Liver (tissue), 9 donors: ENCODE results near the gene POU3F1. TPM values are rescaled to one million over a fixed set of nuclear protein-coding genes. Genes with fewer than 3 reads are reported as not detected.

Source experiments
- DNase-seq: peaks from one replicate; pipeline ENCODE4 v3.0.0-alpha.2; 2017; ENCODE audit warnings: low spot score
- H3K27ac ChIP-seq, 2 donors: one replicate each; pipeline ENCODE4 v1.7.0; 2013; ENCODE audit warnings: inconsistent platforms in 2 of 2, low read length in 2 of 2, control low read depth in 1 of 2, low read depth in 1 of 2, mild to moderate bottlenecking in 1 of 2
- H3K27me3 ChIP-seq, 4 donors: one replicate each; pipeline versions ENCODE4 v1.6.1 to v1.7.0; 2013; ENCODE audit warnings: low read length in 3 of 4, inconsistent platforms in 1 of 4, mild to moderate bottlenecking in 1 of 4, moderate library complexity in 1 of 4; ENCODE audit not compliant: control insufficient read depth in 4 of 4, insufficient read depth in 4 of 4
- H3K36me3 ChIP-seq, 4 donors: one replicate each; pipeline versions ENCODE4 v1.6.1 to v1.7.0; 2013; ENCODE audit warnings: low read length in 3 of 4, mild to moderate bottlenecking in 3 of 4, low read depth in 1 of 4, moderate library complexity in 1 of 4; ENCODE audit not compliant: control insufficient read depth in 4 of 4, insufficient read depth in 3 of 4
- H3K4me1 ChIP-seq, 4 donors: one replicate each; pipeline versions ENCODE4 v1.6.1 to v1.7.0; 2013; ENCODE audit warnings: low read length in 3 of 4, mild to moderate bottlenecking in 3 of 4, moderate library complexity in 1 of 4; ENCODE audit not compliant: control insufficient read depth in 4 of 4, insufficient read depth in 4 of 4
- H3K4me3 ChIP-seq, 3 donors: one replicate each; pipeline versions ENCODE4 v1.6.1 to v1.7.0; 2013; ENCODE audit warnings: low read length in 3 of 3, control low read depth in 1 of 3, low read depth in 1 of 3, mild to moderate bottlenecking in 1 of 3
- H3K9ac ChIP-seq, 2 donors: one replicate each; pipeline ENCODE4 v1.7.0; 2013; ENCODE audit warnings: low read length in 2 of 2, mild to moderate bottlenecking in 2 of 2, moderate library complexity in 2 of 2, control low read depth in 1 of 2, low read depth in 1 of 2
- H3K9me3 ChIP-seq, 4 donors: one replicate each; pipeline versions ENCODE4 v1.6.1 to v1.7.0; 2013; ENCODE audit warnings: low read length in 3 of 4; ENCODE audit not compliant: control insufficient read depth in 4 of 4
- CTCF ChIP-seq: fragments of 150-350 bp; IDR thresholded peaks from 2 replicates; pipeline ENCODE4 v1.5.1; 2017; ENCODE audit warnings: improper control_type of control experiment, low read depth, low read length; ENCODE audit not compliant: missing input control
- EGR1 ChIP-seq, 2 donors: IDR thresholded peaks; 2 replicates each; pipeline ENCODE4 v1.6.1; 2016 to 2018; ENCODE audit warnings: antibody characterized with exemption in 2 of 2, low read depth in 2 of 2
- FOXA1 ChIP-seq: IDR thresholded peaks from 2 replicates; pipeline ENCODE4 v1.6.1; 2016; ENCODE audit warnings: antibody characterized with exemption
- FOXA2 ChIP-seq: IDR thresholded peaks from 2 replicates; pipeline ENCODE4 v1.6.1; 2016; ENCODE audit warnings: antibody characterized with exemption
- GABPA ChIP-seq, 2 donors: IDR thresholded peaks in 1 of 2; conservative IDR thresholded peaks in 1 of 2; 2 replicates each; pipeline ENCODE4 v1.6.1; 2016; ENCODE audit warnings: antibody characterized with exemption in 2 of 2, mild to moderate bottlenecking in 1 of 2, moderate library complexity in 1 of 2
- HNF4A ChIP-seq, 2 donors: conservative IDR thresholded peaks; 2 replicates each; pipeline ENCODE4 v1.6.1; 2016; ENCODE audit warnings: antibody characterized with exemption in 2 of 2, mild to moderate bottlenecking in 2 of 2
- HNF4G ChIP-seq: IDR thresholded peaks from 2 replicates; pipeline ENCODE4 v1.6.1; 2016; ENCODE audit warnings: antibody characterized with exemption
- JUND ChIP-seq, 2 donors: IDR thresholded peaks; 2 replicates each; pipeline ENCODE4 v1.6.1; 2016; ENCODE audit warnings: antibody characterized with exemption in 2 of 2
- NR2F2 ChIP-seq: IDR thresholded peaks from 2 replicates; pipeline ENCODE4 v1.6.1; 2016; ENCODE audit warnings: antibody characterized with exemption
- RAD21 ChIP-seq, 2 donors: IDR thresholded peaks; 2 replicates each; pipeline ENCODE4 v1.6.1; 2016; ENCODE audit warnings: antibody characterized with exemption in 2 of 2, mild to moderate bottlenecking in 2 of 2
- REST ChIP-seq: IDR thresholded peaks from 2 replicates; pipeline ENCODE4 v1.6.1; 2016; ENCODE audit warnings: antibody characterized with exemption, mild to moderate bottlenecking
- SP1 ChIP-seq: IDR thresholded peaks from 2 replicates; pipeline ENCODE4 v1.6.1; 2018; ENCODE audit warnings: antibody characterized with exemption, mild to moderate bottlenecking
- TAF1 ChIP-seq: conservative IDR thresholded peaks from 2 replicates; pipeline ENCODE4 v1.6.1; 2016; ENCODE audit warnings: antibody characterized with exemption, mild to moderate bottlenecking
- ZBTB33 ChIP-seq: IDR thresholded peaks from 2 replicates; pipeline ENCODE4 v1.6.1; 2016; ENCODE audit warnings: antibody characterized with exemption
- WGBS: extraction: QIAGEN DNeasy Blood & Tissue Kit; methylation state at CpG from one replicate; pipeline ENCODE4 v1.1.7; 2013; 5-methylcytosine and 5-hydroxymethylcytosine counted together
- polyA plus RNA-seq, 2 donors: library from polyadenylated mRNA; stranded (reverse) in 1 of 2; unstranded in 1 of 2; fragments of 200-250 nt in 1 of 2; fragments of >200 nt in 1 of 2; fragmentation: Nextera tagmentation in 1 of 2; extraction: Ambion mirVana in 1 of 2; gene quantifications; one replicate each; pipeline versions ENCODE4 v1.2.1 to v1.2.3, GENCODE V29; 2013 to 2015
- total RNA-seq, 2 donors: library from RNA; depleted of rRNA; stranded (reverse); fragments of >200 nt; gene quantifications; one replicate each; pipeline ENCODE4 v1.2.3, GENCODE V29; 2014
- TF ChIP-seq, protein P1 (sequence below): IDR thresholded peaks from 2 replicates; pipeline ENCODE4 v1.6.1; 2016; ENCODE audit warnings: antibody characterized with exemption
- TF ChIP-seq, protein P2 (sequence below): IDR thresholded peaks from 2 replicates; pipeline ENCODE4 v1.6.1; 2016; ENCODE audit warnings: antibody characterized with exemption
- donor health status: healthy.
- donor health status: healthy.
- donor health status: healthy.
- donor health status: healthy.
- donor health status: healthy.

POU3F1 gene
- total and polyA plus RNA-seq, 4 donors: not detected

DNA sequence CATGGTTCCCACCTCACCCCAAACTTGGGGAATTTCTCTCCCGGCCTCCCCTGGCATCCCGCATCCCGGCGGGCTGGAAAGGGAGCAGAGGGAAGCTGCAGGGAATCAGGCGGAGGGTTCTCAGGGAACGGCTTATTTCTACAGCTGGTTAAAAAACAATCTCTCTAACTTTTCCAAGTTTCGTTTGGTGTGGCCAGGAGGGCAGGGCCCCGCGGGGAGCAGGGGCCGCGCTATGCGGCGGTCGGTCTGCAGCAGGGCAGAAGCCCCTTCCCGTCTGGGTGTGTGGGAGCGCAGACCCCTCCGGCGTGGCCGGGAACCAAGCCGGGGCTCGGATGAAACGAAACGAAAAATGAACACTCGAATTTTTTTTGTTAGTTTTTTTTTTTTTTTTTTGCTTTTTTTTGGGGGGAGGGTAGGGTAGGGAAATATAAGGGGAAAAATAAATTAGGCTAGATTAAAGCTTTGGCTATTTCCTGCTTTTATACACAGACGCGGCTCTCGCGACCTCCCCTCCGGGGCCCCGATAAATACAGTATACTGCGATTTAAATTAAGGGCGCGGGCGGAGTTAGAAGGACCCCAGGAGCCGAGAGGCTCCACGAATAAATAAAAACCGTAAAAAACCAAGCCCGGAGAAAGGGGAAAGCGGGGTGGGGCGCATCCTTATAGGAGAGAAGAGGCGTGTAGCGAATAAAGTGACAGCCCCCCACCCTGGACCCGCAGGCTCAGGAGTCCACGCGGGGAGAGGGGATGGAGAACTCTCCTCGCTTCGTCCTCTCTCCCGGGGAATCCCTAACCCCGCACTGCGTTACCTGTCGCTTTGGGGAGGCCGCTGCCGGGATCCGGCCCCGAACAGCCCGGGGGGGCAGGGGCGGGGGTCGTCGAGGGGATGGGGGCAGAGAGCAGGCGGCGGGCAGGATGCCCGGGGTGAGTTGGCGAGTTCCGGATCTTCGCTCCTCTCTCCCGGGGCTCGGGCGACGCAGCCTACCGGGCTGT lies 2.1 kb downstream of the POU3F1 start:
- Histone ChIP-seq H3K9ac (no peak overlapping the region), H3K9me3 (no peaks in the 10 kb centered on the region), H3K4me3 (peak overlapping the region in 1 of 3 donors; percentile 34), H3K27ac (no peak overlapping the region), H3K4me1 (peaks cover 12 to 38% (median 17%) of the 10 kb centered on the region in 4 donors), H3K27me3 (peaks cover 0 to 9% (median 4%) of the 10 kb centered on the region in 4 donors), H3K36me3 (no peaks in the 10 kb centered on the region)
- no peak for DNase-seq
- TF ChIP-seq CTCF (no peak), RAD21 (IDR thresholded peaks at IDR 0.05) (no peak), HNF4A (conservative IDR thresholded peaks at IDR 0.05) (no peak), JUND (IDR thresholded peaks at IDR 0.05) (no peak), EGR1 (IDR thresholded peaks at IDR 0.05; ENCODE audit: low read depth in 2 of 2) (no peak), ZBTB33 (no peak), SP1 (no peak), FOXA2 (no peak), HNF4G (no peak)
- WGBS: 7% methylated on average over 70 of the region's 70 CpGs

- H3K36me3 ChIP-seq: no peaks in the 10 kb centered on the region
- no peak overlapping the region for H3K27ac ChIP-seq
- H3K4me1 ChIP-seq: peaks cover 12 to 38% (median 17%) of the 10 kb centered on the region in 4 donors
- 86% methylated on average over 12 of the region's 12 CpGs for WGBS
- H3K4me3 ChIP-seq: no peak overlapping the region
- H3K9ac ChIP-seq: no peak overlapping the region
- H3K27me3 ChIP-seq: peaks cover 0 to 9% (median 4%) of the 10 kb centered on the region in 4 donors
- DNase-seq: no peak
- H3K9me3 ChIP-seq: no peaks in the 10 kb centered on the region
- TF ChIP-seq, protein P1, sequence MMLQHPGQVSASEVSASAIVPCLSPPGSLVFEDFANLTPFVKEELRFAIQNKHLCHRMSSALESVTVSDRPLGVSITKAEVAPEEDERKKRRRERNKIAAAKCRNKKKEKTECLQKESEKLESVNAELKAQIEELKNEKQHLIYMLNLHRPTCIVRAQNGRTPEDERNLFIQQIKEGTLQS: no peak
- TF ChIP-seq CTCF (no peak), JUND (IDR thresholded peaks at IDR 0.05) (no peak), EGR1 (IDR thresholded peaks at IDR 0.05; ENCODE audit: low read depth in 2 of 2) (no peak), HNF4G (no peak), NR2F2 (no peak), GABPA (IDR thresholded peaks at IDR 0.05 in 1 of 2, conservative IDR thresholded peaks at IDR 0.05 in 1 of 2) (no peak), ZBTB33 (no peak), REST (no peak), FOXA2 (no peak), TAF1 (no peak), FOXA1 (no peak)
- TF ChIP-seq, protein P2, sequence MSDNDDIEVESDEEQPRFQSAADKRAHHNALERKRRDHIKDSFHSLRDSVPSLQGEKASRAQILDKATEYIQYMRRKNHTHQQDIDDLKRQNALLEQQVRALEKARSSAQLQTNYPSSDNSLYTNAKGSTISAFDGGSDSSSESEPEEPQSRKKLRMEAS: no peak
Measured at GRCh38 chr1:38043036-38043747, 3.4 kb downstream of the POU3F1 start.
